Activated CD8-positive, alpha-beta T cell treated with anti-CD3 and anti-CD28 coated beads for 36 hours (primary cell): ENCODE measurements around the gene SLFN12L. TPM values are rescaled to one million over a fixed set of nuclear protein-coding genes. Genes with fewer than 3 reads are reported as not detected.
A peak's percentile ranks its signal among the peaks of the same experiment; 100 is the strongest.

Experiments
- ATAC-seq: fragments of 200-7000 bp; cut with Tn5 transposase; one replicate; pipeline ENCODE4 v1.10.0; 2021; ENCODE audit warnings: mild to moderate bottlenecking, moderate library complexity
- CTCF ChIA-PET: fragments of 350-600 bp; sonication (Branson Sonifier 250); formaldehyde crosslinking; loops from one replicate; lab custom pipeline; 2021; ENCODE audit warnings: antibody characterized with exemption; lab: Charles Lee
- POLR2A ChIA-PET: fragments of 350-600 bp; sonication (Branson Sonifier 250); formaldehyde crosslinking; loops from one replicate; lab custom pipeline; 2021; ENCODE audit warnings: antibody characterized with exemption; lab: Charles Lee
- DNase-seq: peaks from one replicate; pipeline ENCODE4 v3.0.0-alpha.2; 2020
- H3K27ac Mint-ChIP-seq: one replicate; pipeline ENCODE4 v1.8.0; 2021; ENCODE audit warnings: mild to moderate bottlenecking, mixed read lengths
- H3K27me3 Mint-ChIP-seq: one replicate; pipeline ENCODE4 v1.8.0; 2021; ENCODE audit warnings: mixed read lengths
- H3K36me3 Mint-ChIP-seq: one replicate; pipeline ENCODE4 v1.8.0; 2021; ENCODE audit warnings: low read depth, mixed read lengths
- H3K4me1 Mint-ChIP-seq: one replicate; pipeline ENCODE4 v1.8.0; 2021; ENCODE audit warnings: low read depth, mixed read lengths
- H3K4me3 Mint-ChIP-seq: one replicate; pipeline ENCODE4 v1.8.0; 2021; ENCODE audit warnings: mild to moderate bottlenecking, moderate library complexity, mixed read lengths
- H3K9me3 Mint-ChIP-seq: one replicate; pipeline ENCODE4 v1.8.0; 2021; ENCODE audit warnings: mixed read lengths
- CTCF ChIP-seq: fragments of 200-600 bp; IDR thresholded peaks from one replicate; pipeline ENCODE4 v1.8.0; 2022; ENCODE audit warnings: antibody characterized with exemption, mild to moderate bottlenecking
- intact Hi-C: fragments of 100-400 bp; cut with micrococcal nuclease; formaldehyde crosslinking; loops from one replicate; pipeline ENCODE4 v1.10.0; 2022
- total RNA-seq, 2 experiments: library from RNA; stranded (reverse); gene quantifications; one replicate each; pipeline ENCODE4 v1.2.3, GENCODE V29; 2021

SLFN12L gene
- total RNA-seq, 2 experiments from 2014 or later: 41.7 to 42.5 TPM

- DNase-seq: no peak
- peaks cover 4% of the 10 kb centered on the region for H3K4me1 Mint-ChIP-seq
- H3K27me3 Mint-ChIP-seq: no peaks in the 10 kb centered on the region
- ChIA-PET CTCF (no interaction called here), POLR2A (interaction anchor here (1.0 kb wide), 1 partner anchor 8 kb away, joined by 4 read pairs; no protein-coding TSS in a partner anchor)
- ATAC-seq: no peak
- no peaks in the 10 kb centered on the region for H3K36me3 Mint-ChIP-seq
- no peak overlapping the region for H3K27ac Mint-ChIP-seq
- no peaks in the 10 kb centered on the region for H3K9me3 Mint-ChIP-seq
- intact Hi-C loops: no loop called here
- TF ChIP-seq CTCF: no peak
- no peak overlapping the region for H3K4me3 Mint-ChIP-seq
Observed at GRCh38 chr17:35557353-35557752, 19.9 kb upstream of the SLFN12L start.

- no peaks in the 10 kb centered on the region for H3K27me3 Mint-ChIP-seq
- CTCF ChIA-PET: interaction anchor here (0.9 to 2.0 kb wide), 2 partner anchors 11 to 58 kb away, joined by 3 to 6 read pairs; no protein-coding TSS in a partner anchor
- H3K9me3 Mint-ChIP-seq: no peaks in the 10 kb centered on the region
- H3K4me3 Mint-ChIP-seq: no peak overlapping the region
- ATAC-seq (no peak), DNase-seq (peak; percentile 42)
- H3K4me1 Mint-ChIP-seq: peaks cover 1% of the 10 kb centered on the region
- no peaks in the 10 kb centered on the region for H3K36me3 Mint-ChIP-seq
- intact Hi-C loops: no loop called here
- H3K27ac Mint-ChIP-seq: no peak overlapping the region
- no peak for TF ChIP-seq CTCF
- POLR2A ChIA-PET: no interaction called here
Observed at GRCh38 chr17:35555691-35556090, 18.2 kb upstream of the SLFN12L start.

- ChIA-PET CTCF (interaction anchor here (0.7 to 2.0 kb wide), 4 partner anchors 15 to 196 kb away, joined by 3 to 6 read pairs (median 4); no protein-coding TSS in a partner anchor), POLR2A (interaction anchor here (1.2 kb wide), 1 partner anchor 15 kb away, joined by 3 read pairs; no protein-coding TSS in a partner anchor)
- DNase-seq (peak; percentile 27), ATAC-seq (peak; percentile 74)
- intact Hi-C loops: no loop called here
- Mint-ChIP-seq H3K27me3 (no peaks in the 10 kb centered on the region), H3K36me3 (no peaks in the 10 kb centered on the region), H3K9me3 (no peaks in the 10 kb centered on the region), H3K4me3 (no peak overlapping the region), H3K27ac (no peak overlapping the region), H3K4me1 (peaks cover 2% of the 10 kb centered on the region)
- TF ChIP-seq CTCF: no peak
Observed at GRCh38 chr17:35554668-35555067, 17.2 kb upstream of the SLFN12L start.

GRCh38 chr17:35553310-35553709 is 15.8 kb upstream of the SLFN12L start:
- peaks cover 14% of the 10 kb centered on the region for H3K4me1 Mint-ChIP-seq
- no peaks in the 10 kb centered on the region for H3K9me3 Mint-ChIP-seq
- H3K36me3 Mint-ChIP-seq: no peaks in the 10 kb centered on the region
- DNase-seq (no peak), ATAC-seq (no peak)
- no peak overlapping the region for H3K27ac Mint-ChIP-seq
- ChIA-PET POLR2A (interaction anchor here (1.6 kb wide), 1 partner anchor 26 kb away, joined by 7 read pairs; the partner anchor contains the start of gene PEX12), CTCF (interaction anchor here (1.2 to 1.3 kb wide), 2 partner anchors 14 to 382 kb away, joined by 3 read pairs; no protein-coding TSS in a partner anchor)
- H3K27me3 Mint-ChIP-seq: no peaks in the 10 kb centered on the region
- no peak for TF ChIP-seq CTCF
- H3K4me3 Mint-ChIP-seq: no peak overlapping the region
- intact Hi-C loops: no loop called here

GRCh38 chr17:35548978-35549377 is 11.5 kb upstream of the SLFN12L start:
- ChIA-PET POLR2A (interaction anchor here (0.8 to 1.2 kb wide), 3 partner anchors 8 to 30 kb away, joined by 3 to 4 read pairs (median 3); no protein-coding TSS in a partner anchor), CTCF (interaction anchor here (1.1 kb wide), 3 partner anchors 9 to 20 kb away, joined by 3 read pairs; no protein-coding TSS in a partner anchor)
- H3K36me3 Mint-ChIP-seq: peaks cover 2% of the 10 kb centered on the region
- no peaks in the 10 kb centered on the region for H3K27me3 Mint-ChIP-seq
- peaks cover 32% of the 10 kb centered on the region for H3K4me1 Mint-ChIP-seq
- no peak overlapping the region for H3K4me3 Mint-ChIP-seq
- ATAC-seq: peak; percentile 49
- no peak for DNase-seq
- TF ChIP-seq CTCF: no peak
- H3K27ac Mint-ChIP-seq: no peak overlapping the region
- intact Hi-C loops: no loop called here
- H3K9me3 Mint-ChIP-seq: no peaks in the 10 kb centered on the region
